ENCODE measurements around the gene NAPSA. TPM values are rescaled to one million over a fixed set of nuclear protein-coding genes. Genes with fewer than 3 reads are reported as not detected.

The NAPSA gene
- total and polyA plus RNA-seq, 2 of the 8 experiments (the other 6 are each of a cell fraction or from before 2014, with no cell fraction given): 0.71 to 0.73 TPM

DNA sequence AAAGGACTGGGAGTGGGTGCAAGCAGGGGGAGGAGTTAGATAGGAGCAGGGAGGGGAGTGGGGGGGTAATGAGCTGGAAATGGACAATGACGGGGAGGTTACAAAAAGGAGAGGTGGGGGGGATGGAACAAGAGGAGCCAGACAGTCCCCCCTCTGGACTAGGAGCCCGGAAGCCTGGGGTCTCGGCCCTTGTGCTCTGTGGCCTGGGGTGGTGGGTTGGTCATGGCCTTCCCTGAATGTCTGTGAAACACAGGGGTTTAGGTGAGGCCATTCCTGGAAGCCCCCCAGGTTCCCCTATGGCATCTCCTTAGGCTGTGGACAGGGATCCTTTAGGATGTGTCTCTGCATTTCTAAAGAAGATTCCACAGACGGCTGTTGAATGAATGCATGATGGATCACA, 48.3 kb downstream of the NAPSA start:
- H2BK120ac ChIP-seq (replicated peaks; ENCODE audit: low read depth, low read length): no peak overlapping the region
- peaks cover 0 to 6% (median 0%) of the 10 kb centered on the region in 4 experiments; a peak in 1 of 8 replicates for H3K36me3 ChIP-seq (ENCODE audit: control insufficient read depth in 2 of 4, insufficient read depth in 4 of 4, low read length in 3 of 4)
- WGBS, 2 experiments (ENCODE audit: extremely low coverage in 1 of 2, insufficient coverage in 1 of 2, insufficient read length in 1 of 2, insufficient replicate concordance in 2 of 2, low coverage in 1 of 2, low lambda C conversion rate in 2 of 2, missing lambda C conversion rate in 1 of 2): 96% methylated on average over 3 of the region's 4 CpGs; no CpG with 5 or more reads in 1 of the 2 experiments
- H3K9me3 ChIP-seq (ENCODE audit: insufficient read depth in 2 of 2, low read depth in 1 of 2, low read length in 1 of 2): no peaks in the 10 kb centered on the region
- no peaks in the 10 kb centered on the region for H3K79me2 ChIP-seq (ENCODE audit: control insufficient read depth in 1 of 2, insufficient read depth in 2 of 2, low read length in 2 of 2)
- no peak overlapping the region for H3K27ac ChIP-seq (ENCODE audit: low read depth, low read length)
- no peak overlapping the region for H3K56ac ChIP-seq (replicated peaks; ENCODE audit: insufficient read length, low read depth, low read length)
- H3K9ac ChIP-seq (replicated peaks in 1 of 4; ENCODE audit: extremely low read depth in 1 of 4, low read depth in 3 of 4, low read length in 3 of 4): no peak overlapping the region
- H2BK20ac ChIP-seq (ENCODE audit: low read length): no peak overlapping the region
- DNase-seq (ENCODE audit: low read depth in 1 of 2, low spot score in 2 of 2): no peak
- no peak overlapping the region for H3K4me3 ChIP-seq (ENCODE audit: extremely low read depth in 1 of 4, insufficient read depth in 2 of 4, low read depth in 3 of 4, low read length in 4 of 4)
- peaks cover 5 to 14% (median 9%) of the 10 kb centered on the region in 4 experiments for H3K4me1 ChIP-seq (replicated peaks in 1 of 4; ENCODE audit: control insufficient read depth in 3 of 4, insufficient read depth in 4 of 4, low read length in 3 of 4)
- H3K27me3 ChIP-seq (replicated peaks in 1 of 4; ENCODE audit: control insufficient read depth in 3 of 4, extremely low read depth in 1 of 4, insufficient read depth in 3 of 4, low read length in 3 of 4): no peaks in the 10 kb centered on the region
- no peak overlapping the region for H3K4ac ChIP-seq (replicated peaks; ENCODE audit: insufficient read length, low read depth, low read length)
- H2AFZ ChIP-seq (ENCODE audit: low read length): no peak overlapping the region
- ChIA-PET POLR2A (ENCODE audit: partially characterized antibody) (interaction anchor here (0.6 to 4.6 kb wide), 4 partner anchors 12 to 44 kb away, joined by 3 to 40 read pairs (median 4); partner anchors contain the start of gene KCNC3), CTCF (ENCODE audit: partially characterized antibody) (interaction anchor here (0.6 to 2.3 kb wide), 3 partner anchors 8 to 35 kb away, joined by 3 to 10 read pairs (median 3); partner anchors contain the start of gene KCNC3)
- H3K18ac ChIP-seq (ENCODE audit: extremely low read depth, low read length): no peak overlapping the region
- no peak overlapping the region for H2BK12ac ChIP-seq (ENCODE audit: low read depth, low read length)
- H3K4me2 ChIP-seq (ENCODE audit: insufficient read depth in 1 of 2, low read depth in 2 of 2, low read length in 2 of 2): no peak overlapping the region
- no peak overlapping the region for H4K91ac ChIP-seq (replicated peaks; ENCODE audit: insufficient read length, low read length)
- peak overlapping the region; percentile 90; the same call in 1 of the 2 replicates for H2AK5ac ChIP-seq (ENCODE audit: low read depth, low read length)
- peaks cover 1% of the 10 kb centered on the region in 2 experiments for H4K20me1 ChIP-seq (replicated peaks in 1 of 2; ENCODE audit: control insufficient read depth in 1 of 2, insufficient read depth in 2 of 2, low read length in 2 of 2)
- no peak overlapping the region for H2BK15ac ChIP-seq (ENCODE audit: low read length)
- no peak overlapping the region for H3K23ac ChIP-seq (ENCODE audit: insufficient read length)
- no peak overlapping the region for H4K8ac ChIP-seq (ENCODE audit: extremely low read depth, insufficient read depth, low read length)
- no peaks in the 10 kb centered on the region for H3K79me1 ChIP-seq (ENCODE audit: low read depth, low read length)
- no peak overlapping the region for H4K5ac ChIP-seq (ENCODE audit: insufficient read length, low read depth, low read length)
- no peak overlapping the region for H3K14ac ChIP-seq (ENCODE audit: insufficient read length)
- H3K23me2 ChIP-seq (ENCODE audit: low read depth, low read length): peaks cover 22% of the 10 kb centered on the region
- no peak overlapping the region for H2BK5ac ChIP-seq (ENCODE audit: low read depth, low read length)
- no peak for FAIRE-seq
- TF ChIP-seq GABPA (IDR thresholded peaks at IDR 0.05; ENCODE audit: borderline replicate concordance, insufficient read depth, low read length): no peak
- TF ChIP-seq SP2 (IDR thresholded peaks at IDR 0.05; ENCODE audit: low read length): no peak
- TF ChIP-seq POU5F1 (IDR thresholded peaks at IDR 0.05; ENCODE audit: low read depth, low read length): no peak
- TF ChIP-seq JUN (IDR thresholded peaks at IDR 0.05; ENCODE audit: low read depth, low read length): no peak
- TF ChIP-seq KDM4A (IDR thresholded peaks at IDR 0.05; ENCODE audit: low read depth, low read length, severe bottlenecking): no peak
- no peak for TF ChIP-seq CTBP2 (IDR thresholded peaks at IDR 0.05; ENCODE audit: borderline replicate concordance, insufficient read depth, insufficient read length, low read length)
- TF ChIP-seq CTCF (IDR thresholded peaks at IDR 0.05; ENCODE audit: control extremely low read depth in 1 of 3, insufficient read depth in 1 of 3, low read depth in 1 of 3, low read length in 3 of 3): no peak
- TF ChIP-seq POLR2A (IDR thresholded peaks at IDR 0.05; ENCODE audit: control extremely low read depth in 1 of 2, low read depth in 2 of 2, low read length in 2 of 2): no peak
- TF ChIP-seq KDM1A (IDR thresholded peaks at IDR 0.05; ENCODE audit: borderline replicate concordance, low read length): no peak
- no peak for TF ChIP-seq BCL11A (IDR thresholded peaks at IDR 0.05; ENCODE audit: low read depth in 2 of 2, low read length in 2 of 2)
- TF ChIP-seq TAF1 (IDR thresholded peaks at IDR 0.05; ENCODE audit: low read depth, low read length): no peak

Data from H1 (cell line).